ENCODE measurements around the gene ZDHHC14. TPM values are rescaled to one million over a fixed set of nuclear protein-coding genes. Genes with fewer than 3 reads are reported as not detected.

ZDHHC14 gene
- total RNA-seq, 1 donor from 2014 or later: 9.3 TPM

- Histone ChIP-seq H3K4me3 (no peak overlapping the region), H3K4me1 (no peaks in the 10 kb centered on the region), H3K27ac (no peak overlapping the region), H3K27me3 (ENCODE audit: low read depth) (no peaks in the 10 kb centered on the region), H3K36me3 (no peaks in the 10 kb centered on the region), H3K9me3 (no peaks in the 10 kb centered on the region)
- intact Hi-C loops (cut with DNase I): no loop called here
- ATAC-seq (no peak), DNase-seq (no peak)
- TF ChIP-seq CTCF (IDR thresholded peaks at IDR 0.05): no peak
Observed at GRCh38 chr6:157603971-157604370, 223.0 kb downstream of the ZDHHC14 start.

GRCh38 chr6:157604816-157605215 lies 223.8 kb downstream of the ZDHHC14 start:
- intact Hi-C loops (cut with DNase I): no loop called here
- TF ChIP-seq CTCF (IDR thresholded peaks at IDR 0.05): no peak

GRCh38 chr6:157605484-157605883 lies 224.5 kb downstream of the ZDHHC14 start:
- TF ChIP-seq CTCF (IDR thresholded peaks at IDR 0.05): no peak
- ATAC-seq (no peak), DNase-seq (no peak)
- H3K27ac ChIP-seq: no peak overlapping the region
- no peaks in the 10 kb centered on the region for H3K4me1 ChIP-seq
- H3K9me3 ChIP-seq: no peaks in the 10 kb centered on the region
- intact Hi-C loops (cut with DNase I): no loop called here
- no peaks in the 10 kb centered on the region for H3K36me3 ChIP-seq
- H3K27me3 ChIP-seq (ENCODE audit: low read depth): no peaks in the 10 kb centered on the region
- H3K4me3 ChIP-seq: no peak overlapping the region

More at GRCh38 chr6:157604816-157605215, 223.8 kb downstream of the ZDHHC14 start:
- no peak for ATAC-seq
- Histone ChIP-seq H3K4me3 (no peak overlapping the region), H3K27me3 (ENCODE audit: low read depth) (no peaks in the 10 kb centered on the region), H3K27ac (no peak overlapping the region), H3K4me1 (no peaks in the 10 kb centered on the region), H3K9me3 (no peaks in the 10 kb centered on the region), H3K36me3 (no peaks in the 10 kb centered on the region)
- no peak for DNase-seq

GRCh38 chr6:157606516-157606915 lies 225.5 kb downstream of the ZDHHC14 start:
- no peaks in the 10 kb centered on the region for H3K36me3 ChIP-seq
- H3K27ac ChIP-seq: no peak overlapping the region
- no peaks in the 10 kb centered on the region for H3K27me3 ChIP-seq (ENCODE audit: low read depth)
- no peak for TF ChIP-seq CTCF (IDR thresholded peaks at IDR 0.05)
- DNase-seq (no peak), ATAC-seq (no peak)
- no peaks in the 10 kb centered on the region for H3K4me1 ChIP-seq
- intact Hi-C loops (cut with DNase I): no loop called here
- H3K4me3 ChIP-seq: no peak overlapping the region
- no peaks in the 10 kb centered on the region for H3K9me3 ChIP-seq

- H3K27ac ChIP-seq: no peak overlapping the region
- H3K4me1 ChIP-seq: no peaks in the 10 kb centered on the region
- DNase-seq: no peak
- H3K27me3 ChIP-seq (ENCODE audit: low read depth): no peaks in the 10 kb centered on the region
- H3K36me3 ChIP-seq: no peaks in the 10 kb centered on the region
- H3K9me3 ChIP-seq: no peaks in the 10 kb centered on the region
- intact Hi-C loops (cut with DNase I): no loop called here
- ATAC-seq: no peak
- TF ChIP-seq CTCF (IDR thresholded peaks at IDR 0.05): no peak
- H3K4me3 ChIP-seq: no peak overlapping the region
Observed at GRCh38 chr6:157607317-157608109, 226.5 kb downstream of the ZDHHC14 start.
